GM18870 (cell line): ENCODE measurements around the gene WIPF2.
"Not testable (repeated sequence)": the region's sequence is repeated elsewhere in the genome, so short reads cannot be mapped to it uniquely, and the experiment has no call there.

Source experiments
- ATAC-seq: cut with Tn5 transposase; IDR thresholded peaks from one replicate; pipeline ENCODE4 v1.9.1; 2021; ENCODE audit warnings: moderate library complexity; ENCODE audit not compliant: unreplicated experiment

WIPF2 gene

GRCh38 chr17:40191237-40192208 is 27.6 kb upstream of the WIPF2 start:
- no peak for ATAC-seq

- no peak for ATAC-seq
Measured at GRCh38 chr17:40192961-40193360, 26.1 kb upstream of the WIPF2 start.

GRCh38 chr17:40194821-40195220 is 24.3 kb upstream of the WIPF2 start:
- ATAC-seq: no peak

GRCh38 chr17:40197550-40197949 is 21.6 kb upstream of the WIPF2 start:
- no peak for ATAC-seq

GRCh38 chr17:40197965-40198456 is 21.1 kb upstream of the WIPF2 start:
- ATAC-seq: not testable (repeated sequence)

GRCh38 chr17:40198576-40198975 is 20.5 kb upstream of the WIPF2 start:
- no peak for ATAC-seq

- ATAC-seq: no peak
Measured at GRCh38 chr17:40203131-40203530, 16.0 kb upstream of the WIPF2 start.

GRCh38 chr17:40206193-40206592 is 12.9 kb upstream of the WIPF2 start:
- not testable (repeated sequence) for ATAC-seq

GRCh38 chr17:40209404-40210093 is 9.6 kb upstream of the WIPF2 start:
- ATAC-seq: no peak

- ATAC-seq: not testable (repeated sequence)
Measured at GRCh38 chr17:40213914-40214313, 5.2 kb upstream of the WIPF2 start.

- ATAC-seq: no peak
Measured at GRCh38 chr17:40218006-40218739, 931 bp upstream of the WIPF2 start.

GRCh38 chr17:40219594-40220338 is 662 bp downstream of the WIPF2 start:
- no peak for ATAC-seq

- no peak for ATAC-seq
Measured at GRCh38 chr17:40224718-40225550, 5.8 kb downstream of the WIPF2 start.

GRCh38 chr17:40229146-40229545 is 10.0 kb downstream of the WIPF2 start:
- ATAC-seq: not testable (repeated sequence)

GRCh38 chr17:40230670-40231069 is 11.6 kb downstream of the WIPF2 start:
- ATAC-seq: no peak

GRCh38 chr17:40231928-40232327 is 12.8 kb downstream of the WIPF2 start:
- ATAC-seq: not testable (repeated sequence)

GRCh38 chr17:40241252-40241834 is 22.2 kb downstream of the WIPF2 start:
- no peak for ATAC-seq

GRCh38 chr17:40242774-40243173 is 23.7 kb downstream of the WIPF2 start:
- no peak for ATAC-seq

- ATAC-seq: no peak
Measured at GRCh38 chr17:40243761-40244160, 24.7 kb downstream of the WIPF2 start.
